Panc1 (cell line): Measurements from ENCODE around the gene RIMBP3C.
"Not testable (repeated sequence)": the region's sequence is repeated elsewhere in the genome, so short reads cannot be mapped to it uniquely, and the experiment has no call there.

Source experiments
- POLR2AphosphoS5 ChIP-seq: IDR thresholded peaks from 2 replicates; pipeline ENCODE4 v1.6.1; 2012; ENCODE audit warnings: mild to moderate bottlenecking, low read depth, low read length, moderate library complexity
- TF ChIP-seq, protein P1 (sequence below): fragments of 450-650 bp; IDR thresholded peaks from 2 replicates; pipeline ENCODE4 v1.5.1; 2017; ENCODE audit warnings: mild to moderate bottlenecking

DNA sequence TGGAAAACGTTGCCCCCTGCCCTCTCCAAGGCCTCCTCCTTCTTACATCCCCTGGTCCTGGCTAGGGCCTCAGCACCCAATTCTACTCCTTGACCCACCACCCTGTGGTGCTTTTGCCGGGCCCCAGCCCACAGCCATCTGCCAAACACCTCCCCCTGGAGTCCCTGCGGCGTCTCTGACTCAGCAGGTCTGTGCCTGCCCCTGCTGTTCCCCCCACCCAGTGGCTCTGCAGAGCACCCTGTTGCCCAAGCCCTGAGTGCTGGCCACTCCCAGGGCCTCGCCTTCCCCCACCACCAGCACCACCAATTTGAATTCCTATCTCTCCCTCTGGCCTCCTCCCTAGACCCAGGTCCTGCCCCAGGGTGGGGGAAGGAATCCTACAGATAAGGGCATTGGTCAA is 19.7 kb downstream of the RIMBP3C start:
- TF ChIP-seq, protein P1, sequence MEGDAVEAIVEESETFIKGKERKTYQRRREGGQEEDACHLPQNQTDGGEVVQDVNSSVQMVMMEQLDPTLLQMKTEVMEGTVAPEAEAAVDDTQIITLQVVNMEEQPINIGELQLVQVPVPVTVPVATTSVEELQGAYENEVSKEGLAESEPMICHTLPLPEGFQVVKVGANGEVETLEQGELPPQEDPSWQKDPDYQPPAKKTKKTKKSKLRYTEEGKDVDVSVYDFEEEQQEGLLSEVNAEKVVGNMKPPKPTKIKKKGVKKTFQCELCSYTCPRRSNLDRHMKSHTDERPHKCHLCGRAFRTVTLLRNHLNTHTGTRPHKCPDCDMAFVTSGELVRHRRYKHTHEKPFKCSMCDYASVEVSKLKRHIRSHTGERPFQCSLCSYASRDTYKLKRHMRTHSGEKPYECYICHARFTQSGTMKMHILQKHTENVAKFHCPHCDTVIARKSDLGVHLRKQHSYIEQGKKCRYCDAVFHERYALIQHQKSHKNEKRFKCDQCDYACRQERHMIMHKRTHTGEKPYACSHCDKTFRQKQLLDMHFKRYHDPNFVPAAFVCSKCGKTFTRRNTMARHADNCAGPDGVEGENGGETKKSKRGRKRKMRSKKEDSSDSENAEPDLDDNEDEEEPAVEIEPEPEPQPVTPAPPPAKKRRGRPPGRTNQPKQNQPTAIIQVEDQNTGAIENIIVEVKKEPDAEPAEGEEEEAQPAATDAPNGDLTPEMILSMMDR: not testable (repeated sequence)
- not testable (repeated sequence) for TF ChIP-seq POLR2AphosphoS5
